Thyroid gland (tissue), 4 donors: ENCODE results near the gene ZC3H12C.

Experiments used
- POLR2A ChIP-seq, 2 donors: fragments of 450-650 bp; IDR thresholded peaks; one replicate each; pipeline ENCODE4 v1.6.1; 2017; ENCODE audit warnings: antibody characterized with exemption in 2 of 2, mild to moderate bottlenecking in 2 of 2, moderate library complexity in 1 of 2
- TF ChIP-seq, protein P1 (sequence below), 6 experiments: fragments of 200-600 bp in 3 of 6; fragments of 450-650 bp in 3 of 6; sonication (generic) in 3 of 6; IDR thresholded peaks; one replicate each; pipeline ENCODE4 v1.5.1; 2016 to 2019; ENCODE audit warnings: antibody characterized with exemption in 6 of 6, mild to moderate bottlenecking in 2 of 6, inconsistent platforms in 1 of 6, moderate library complexity in 1 of 6

GRCh38 chr11:110053848-110054414 is 39.3 kb upstream of the ZC3H12C start:
- no peak for TF ChIP-seq POLR2A (IDR thresholded peaks at IDR 0.05)
- TF ChIP-seq, protein P1, sequence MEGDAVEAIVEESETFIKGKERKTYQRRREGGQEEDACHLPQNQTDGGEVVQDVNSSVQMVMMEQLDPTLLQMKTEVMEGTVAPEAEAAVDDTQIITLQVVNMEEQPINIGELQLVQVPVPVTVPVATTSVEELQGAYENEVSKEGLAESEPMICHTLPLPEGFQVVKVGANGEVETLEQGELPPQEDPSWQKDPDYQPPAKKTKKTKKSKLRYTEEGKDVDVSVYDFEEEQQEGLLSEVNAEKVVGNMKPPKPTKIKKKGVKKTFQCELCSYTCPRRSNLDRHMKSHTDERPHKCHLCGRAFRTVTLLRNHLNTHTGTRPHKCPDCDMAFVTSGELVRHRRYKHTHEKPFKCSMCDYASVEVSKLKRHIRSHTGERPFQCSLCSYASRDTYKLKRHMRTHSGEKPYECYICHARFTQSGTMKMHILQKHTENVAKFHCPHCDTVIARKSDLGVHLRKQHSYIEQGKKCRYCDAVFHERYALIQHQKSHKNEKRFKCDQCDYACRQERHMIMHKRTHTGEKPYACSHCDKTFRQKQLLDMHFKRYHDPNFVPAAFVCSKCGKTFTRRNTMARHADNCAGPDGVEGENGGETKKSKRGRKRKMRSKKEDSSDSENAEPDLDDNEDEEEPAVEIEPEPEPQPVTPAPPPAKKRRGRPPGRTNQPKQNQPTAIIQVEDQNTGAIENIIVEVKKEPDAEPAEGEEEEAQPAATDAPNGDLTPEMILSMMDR (IDR thresholded peaks at IDR 0.05): no peak
